ENCODE results near the gene ATP6V1B1. TPM values are rescaled to one million over a fixed set of nuclear protein-coding genes. Genes with fewer than 3 reads are reported as not detected.

Gene ATP6V1B1
- total RNA-seq, 3 donors from 2014 or later, result not detected

GRCh38 chr2:70897203-70897976 lies 38.3 kb upstream of the ATP6V1B1 start:
- no peak for TF ChIP-seq CTCF (IDR thresholded peaks at IDR 0.05)
- no peaks in the 10 kb centered on the region for H3K9me3 ChIP-seq
- H3K36me3 ChIP-seq (ENCODE audit: low read depth), result no peaks in the 10 kb centered on the region
- H3K4me1 ChIP-seq (ENCODE audit: low read depth), result peaks cover 19% of the 10 kb centered on the region
- intact Hi-C loops (cut with DNase I, micrococcal nuclease), result no loop called here
- no peak overlapping the region for H3K4me3 ChIP-seq
- ATAC-seq (no peak), DNase-seq (no peak)

GRCh38 chr2:70897977-70898226 lies 37.8 kb upstream of the ATP6V1B1 start:
- ATAC-seq (no peak), DNase-seq (no peak)
- H3K4me1 ChIP-seq (ENCODE audit: low read depth), result peaks cover 19% of the 10 kb centered on the region
- no peak for TF ChIP-seq CTCF (IDR thresholded peaks at IDR 0.05)
- H3K4me3 ChIP-seq, result no peak overlapping the region
- intact Hi-C loops (cut with DNase I, micrococcal nuclease), result no loop called here
- H3K36me3 ChIP-seq (ENCODE audit: low read depth), result no peaks in the 10 kb centered on the region
- H3K9me3 ChIP-seq, result no peaks in the 10 kb centered on the region

- ATAC-seq (no peak), DNase-seq (no peak)
- peaks cover 19% of the 10 kb centered on the region for H3K4me1 ChIP-seq (ENCODE audit: low read depth)
- H3K36me3 ChIP-seq (ENCODE audit: low read depth), result no peaks in the 10 kb centered on the region
- intact Hi-C loops (cut with DNase I, micrococcal nuclease), result no loop called here
- no peaks in the 10 kb centered on the region for H3K9me3 ChIP-seq
- no peak overlapping the region for H3K4me3 ChIP-seq
- no peak for TF ChIP-seq CTCF (IDR thresholded peaks at IDR 0.05)
Measured at GRCh38 chr2:70898363-70899240, 37.1 kb upstream of the ATP6V1B1 start.

GRCh38 chr2:70901227-70902066 lies 34.3 kb upstream of the ATP6V1B1 start:
- Histone ChIP-seq H3K4me1 (ENCODE audit: low read depth) (peaks cover 19% of the 10 kb centered on the region), H3K9me3 (no peaks in the 10 kb centered on the region), H3K36me3 (ENCODE audit: low read depth) (no peaks in the 10 kb centered on the region), H3K4me3 (no peak overlapping the region)
- intact Hi-C loops (cut with DNase I, micrococcal nuclease), result no loop called here
- TF ChIP-seq CTCF (IDR thresholded peaks at IDR 0.05), result no peak
- DNase-seq (no peak), ATAC-seq (peak; percentile 46)

- DNase-seq (no peak), ATAC-seq (no peak)
- Histone ChIP-seq H3K4me3 (no peak overlapping the region), H3K36me3 (ENCODE audit: low read depth) (no peaks in the 10 kb centered on the region), H3K4me1 (ENCODE audit: low read depth) (peaks cover 19% of the 10 kb centered on the region), H3K9me3 (no peaks in the 10 kb centered on the region)
- intact Hi-C loops (cut with DNase I, micrococcal nuclease), result no loop called here
- no peak for TF ChIP-seq CTCF (IDR thresholded peaks at IDR 0.05)
Measured at GRCh38 chr2:70902067-70902442, 33.6 kb upstream of the ATP6V1B1 start.

Data from mucosa of descending colon (tissue), 3 donors.